MM.1S (cell line): ENCODE measurements around the gene GINS2.

Source experiments
- CTCF ChIP-seq: fragments of 300-600 bp; sonication (generic); IDR thresholded peaks from 2 replicates; pipeline ENCODE4 v1.5.1; 2016; ENCODE audit warnings: antibody characterized with exemption, low read length, mixed read lengths
- EZH2 ChIP-seq: fragments of 300-600 bp; sonication (generic); optimal IDR thresholded peaks from 2 replicates; pipeline ENCODE3; 2017; ENCODE audit warnings: low read depth, mild to moderate bottlenecking, antibody characterized with exemption, low read length, mixed read lengths
- EZH2phosphoT487 ChIP-seq: fragments of 300-600 bp; sonication (generic); IDR thresholded peaks from 2 replicates; pipeline ENCODE4 v1.6.1; 2018; ENCODE audit warnings: antibody characterized with exemption, low read length

GRCh38 chr16:85736921-85737320 lies 48.2 kb upstream of the GINS2 start:
- no peak for TF ChIP-seq EZH2
- no peak for TF ChIP-seq EZH2phosphoT487
- TF ChIP-seq CTCF, result no peak
